H1 (cell line): Measurements from ENCODE around the gene PHLDA1. TPM values are rescaled to one million over a fixed set of nuclear protein-coding genes. Genes with fewer than 3 reads are reported as not detected.

Source experiments
- CTCF ChIA-PET: fragments of 300-600 bp; sonication (Branson Sonifier 250); formaldehyde crosslinking; loops from one replicate; lab custom pipeline; 2021; ENCODE audit not compliant: partially characterized antibody; lab: Charles Lee
- POLR2A ChIA-PET: fragments of 300-600 bp; sonication (Branson Sonifier 250); formaldehyde crosslinking; loops from one replicate; lab custom pipeline; 2021; ENCODE audit warnings: inconsistent platforms; ENCODE audit not compliant: partially characterized antibody; lab: Charles Lee
- DNase-seq, 2 experiments: peaks; one replicate each; pipeline versions ENCODE4 v3.0.0 to v3.0.0-alpha.2; 2010 to 2022; ENCODE audit warnings: low spot score in 2 of 2, low read depth in 1 of 2, mixed read lengths in 1 of 2
- FAIRE-seq: peaks from 2 replicates; lab custom pipeline; 2011; peaks lifted over from hg19 to GRCh38; lab: Jason Lieb, UNC
- H2AFZ ChIP-seq: 2 replicates; pipeline ENCODE4 v1.8.1; 2012; ENCODE audit warnings: low read length, inconsistent platforms
- H2AK5ac ChIP-seq: 2 replicates; pipeline ENCODE4 v1.6.1; 2013; ENCODE audit warnings: low read depth, low read length
- H2BK120ac ChIP-seq: replicated peaks from 2 replicates; pipeline ENCODE3; 2013; ENCODE audit warnings: low read depth, low read length, inconsistent platforms
- H2BK12ac ChIP-seq: 2 replicates; pipeline ENCODE4 v1.6.1; 2013; ENCODE audit warnings: low read depth, low read length
- H2BK15ac ChIP-seq: 2 replicates; pipeline ENCODE4 v1.6.1; 2013; ENCODE audit warnings: low read length
- H2BK20ac ChIP-seq: 2 replicates; pipeline ENCODE4 v1.6.1; 2013; ENCODE audit warnings: low read length
- H2BK5ac ChIP-seq: 2 replicates; pipeline ENCODE4 v1.6.1; 2013; ENCODE audit warnings: low read depth, low read length
- H3K14ac ChIP-seq: 2 replicates; pipeline ENCODE4 v1.6.1; 2013; ENCODE audit warnings: inconsistent platforms; ENCODE audit not compliant: insufficient read length
- H3K18ac ChIP-seq: 2 replicates; pipeline ENCODE4 v1.6.1; 2013; ENCODE audit warnings: low read length; ENCODE audit errors: extremely low read depth
- H3K23ac ChIP-seq: 2 replicates; pipeline ENCODE4 v1.6.1; 2013; ENCODE audit warnings: inconsistent platforms; ENCODE audit not compliant: insufficient read length
- H3K23me2 ChIP-seq: 2 replicates; pipeline ENCODE4 v1.6.1; 2013; ENCODE audit warnings: low read depth, low read length
- H3K27ac ChIP-seq: 2 replicates; pipeline ENCODE4 v1.6.1; 2011; ENCODE audit warnings: low read depth, low read length, inconsistent platforms
- H3K27me3 ChIP-seq, 4 experiments: replicated peaks in 1 of 4; 1 replicate in 1 of 4; 2 replicates in 3 of 4; pipeline versions ENCODE4 v1.6.1 to v1.8.1; 2011 to 2013; ENCODE audit warnings: low read length in 3 of 4, mild to moderate bottlenecking in 3 of 4, inconsistent platforms in 2 of 4, mixed read lengths in 2 of 4, moderate library complexity in 1 of 4; ENCODE audit not compliant: control insufficient read depth in 3 of 4, insufficient read depth in 3 of 4; ENCODE audit errors: extremely low read depth in 1 of 4
- H3K36me3 ChIP-seq, 4 experiments: 2 replicates each; pipeline versions ENCODE4 v1.6.1 to v1.8.1; 2011 to 2013; ENCODE audit warnings: mild to moderate bottlenecking in 4 of 4, low read length in 3 of 4, moderate library complexity in 2 of 4, control low read depth in 1 of 4, inconsistent platforms in 1 of 4; ENCODE audit not compliant: insufficient read depth in 4 of 4, control insufficient read depth in 2 of 4
- H3K4ac ChIP-seq: replicated peaks from 2 replicates; pipeline ENCODE3; 2013; ENCODE audit warnings: low read length, low read depth, mixed read lengths, inconsistent platforms; ENCODE audit not compliant: insufficient read length
- H3K4me1 ChIP-seq, 4 experiments: replicated peaks in 1 of 4; 1 replicate in 1 of 4; 2 replicates in 3 of 4; pipeline versions ENCODE4 v1.6.1 to v1.8.1; 2011 to 2013; ENCODE audit warnings: low read length in 3 of 4, inconsistent platforms in 2 of 4, mixed read lengths in 1 of 4; ENCODE audit not compliant: insufficient read depth in 4 of 4, control insufficient read depth in 3 of 4
- H3K4me2 ChIP-seq, 2 experiments: 2 replicates each; pipeline versions ENCODE4 v1.6.1 to v1.8.1; 2011 to 2013; ENCODE audit warnings: low read depth in 2 of 2, low read length in 2 of 2, control low read depth in 1 of 2, inconsistent platforms in 1 of 2, mild to moderate bottlenecking in 1 of 2; ENCODE audit not compliant: insufficient read depth in 1 of 2
- H3K4me3 ChIP-seq, 4 experiments: fragments of 200-600, 300-600 bp in 1 of 4; sonication (generic), shearing (Covaris generic), sonication (Bioruptor Twin) in 1 of 4; 2 replicates each; pipeline versions ENCODE4 v1.5.1 to v1.8.1; 2011 to 2016; ENCODE audit warnings: low read length in 4 of 4, low read depth in 3 of 4, control low read depth in 2 of 4, inconsistent platforms in 2 of 4, mild to moderate bottlenecking in 2 of 4, mixed read lengths in 1 of 4, moderate library complexity in 1 of 4; ENCODE audit not compliant: insufficient read depth in 2 of 4; ENCODE audit errors: extremely low read depth in 1 of 4
- H3K56ac ChIP-seq: replicated peaks from 2 replicates; pipeline ENCODE3; 2013; ENCODE audit warnings: low read depth, mild to moderate bottlenecking, mixed read lengths, low read length, inconsistent platforms; ENCODE audit not compliant: insufficient read length
- H3K79me1 ChIP-seq: 2 replicates; pipeline ENCODE4 v1.6.1; 2013; ENCODE audit warnings: low read depth, low read length, control low read depth
- H3K79me2 ChIP-seq, 2 experiments: 2 replicates each; pipeline versions ENCODE4 v1.6.1 to v1.8.1; 2012 to 2013; ENCODE audit warnings: low read length in 2 of 2, mild to moderate bottlenecking in 2 of 2, inconsistent platforms in 1 of 2; ENCODE audit not compliant: insufficient read depth in 2 of 2, control insufficient read depth in 1 of 2
- H3K9ac ChIP-seq, 4 experiments: replicated peaks in 1 of 4; 1 replicate in 1 of 4; 2 replicates in 3 of 4; pipeline versions ENCODE4 v1.6.1 to v1.8.1; 2011 to 2013; ENCODE audit warnings: low read depth in 3 of 4, low read length in 3 of 4, control low read depth in 2 of 4, mild to moderate bottlenecking in 2 of 4, moderate library complexity in 2 of 4, inconsistent platforms in 1 of 4; ENCODE audit errors: extremely low read depth in 1 of 4
- H3K9me3 ChIP-seq, 2 experiments: 2 replicates each; pipeline versions ENCODE4 v1.6.1 to v1.8.1; 2012 to 2013; ENCODE audit warnings: mild to moderate bottlenecking in 2 of 2, moderate library complexity in 2 of 2, control low read depth in 1 of 2, inconsistent platforms in 1 of 2, low read depth in 1 of 2, low read length in 1 of 2, mixed read lengths in 1 of 2; ENCODE audit not compliant: insufficient read depth in 2 of 2
- H4K20me1 ChIP-seq, 2 experiments: replicated peaks in 1 of 2; 2 replicates each; pipeline versions ENCODE3 to v1.8.1; 2011 to 2013; ENCODE audit warnings: inconsistent platforms in 2 of 2, low read length in 2 of 2, mild to moderate bottlenecking in 1 of 2; ENCODE audit not compliant: insufficient read depth in 2 of 2, control insufficient read depth in 1 of 2
- H4K5ac ChIP-seq: 2 replicates; pipeline ENCODE4 v1.6.1; 2013; ENCODE audit warnings: low read length, low read depth, mixed read lengths, inconsistent platforms; ENCODE audit not compliant: insufficient read length
- H4K8ac ChIP-seq: 2 replicates; pipeline ENCODE4 v1.8.0; 2013; ENCODE audit warnings: mild to moderate bottlenecking, moderate library complexity, low read length, inconsistent platforms; ENCODE audit not compliant: insufficient read depth; ENCODE audit errors: extremely low read depth
- H4K91ac ChIP-seq: replicated peaks from 2 replicates; pipeline ENCODE3; 2013; ENCODE audit warnings: low read length, mixed read lengths, inconsistent platforms; ENCODE audit not compliant: insufficient read length
- NRF1 ChIP-seq: IDR thresholded peaks from 2 replicates; pipeline ENCODE4 v1.6.1; 2011; ENCODE audit warnings: mild to moderate bottlenecking, low read depth, low read length, improper control_type of control experiment
- POLR2AphosphoS5 ChIP-seq: IDR thresholded peaks from 2 replicates; pipeline ENCODE4 v1.6.1; 2011; ENCODE audit warnings: low read depth, low read length
- RNF2 ChIP-seq: fragments of 200-900, 300-1000 bp; sonication (generic); IDR thresholded peaks from 2 replicates; pipeline ENCODE4 v1.7.1; 2016; ENCODE audit warnings: borderline replicate concordance, low read depth, mild to moderate bottlenecking, antibody characterized with exemption, low read length; ENCODE audit not compliant: poor library complexity, severe bottlenecking; ENCODE audit errors: missing control alignments
- WGBS, 2 experiments: shearing (Covaris generic) in 1 of 2; methylation state at CpG; one replicate each; pipeline versions ENCODE4 v1.1.6 to v1.1.7; 2013 to 2015; ENCODE audit warnings: low lambda C conversion rate in 2 of 2, mixed read lengths in 2 of 2, inconsistent platforms in 1 of 2, low coverage in 1 of 2, missing lambda C conversion rate in 1 of 2; ENCODE audit not compliant: insufficient replicate concordance in 2 of 2, insufficient coverage in 1 of 2, insufficient read length in 1 of 2; ENCODE audit errors: extremely low coverage in 1 of 2, missing lambda C conversion rate in 1 of 2; 5-methylcytosine and 5-hydroxymethylcytosine counted together
- polyA plus RNA-seq, 7 experiments: library from polyadenylated mRNA; depleted of rRNA in 3 of 7; stranded (reverse) in 5 of 7; unstranded in 2 of 7; fragments of >200 nt in 5 of 7; fragments of 200-250 nt in 2 of 7; gene quantifications; 1 replicate in 5 of 7; 2 replicates in 1 of 7; 4 replicates in 1 of 7; pipeline versions ENCODE4 v1.2.1 to v1.2.3, GENCODE V29; 2011 to 2013; ENCODE audit warnings: missing spikeins in 2 of 7, mixed read lengths in 2 of 7
- total RNA-seq: library from RNA; stranded (reverse); fragmentation: NEBNext Ultra II Directional; extraction: Animal tissue kit (Norgen Biotek cat#: 25700); gene quantifications from 2 replicates; pipeline ENCODE4 v1.2.1, GENCODE V29; 2021

Gene PHLDA1
- total and polyA plus RNA-seq, 2 of the 8 experiments (the other 6 are each of a cell fraction or from before 2014, with no cell fraction given) = 18.9 to 19.4 TPM

- H4K20me1 ChIP-seq = peaks cover 0 to 4% of the 10 kb centered on the region in 2 experiments
- H3K79me1 ChIP-seq = no peaks in the 10 kb centered on the region
- no peaks in the 10 kb centered on the region for H3K9me3 ChIP-seq
- H3K4ac ChIP-seq = no peak overlapping the region
- H2AFZ ChIP-seq = no peak overlapping the region
- H2BK15ac ChIP-seq = no peak overlapping the region
- no peak overlapping the region for H2BK5ac ChIP-seq
- H3K4me3 ChIP-seq = no peak overlapping the region
- CTCF ChIA-PET = interaction anchor here (0.9 to 4.8 kb wide), 13 partner anchors 9 to 511 kb away, joined by 3 to 36 read pairs (median 4); no protein-coding TSS in a partner anchor
- no peak overlapping the region for H3K27ac ChIP-seq
- no peak overlapping the region for H3K23ac ChIP-seq
- H2BK120ac ChIP-seq = no peak overlapping the region
- H3K27me3 ChIP-seq = no peaks in the 10 kb centered on the region
- peaks cover 2 to 4% (median 4%) of the 10 kb centered on the region in 4 experiments; a peak in 6 of 7 replicates for H3K4me1 ChIP-seq
- DNase-seq (no peak), FAIRE-seq (peak; percentile 7)
- H3K4me2 ChIP-seq = no peak overlapping the region
- WGBS, 2 experiments = 78% methylated on average over 2 of the region's 2 CpGs; no CpG with 5 or more reads in 1 of the 2 experiments
- no peak overlapping the region for H3K9ac ChIP-seq
- no peak overlapping the region for H4K91ac ChIP-seq
- H4K8ac ChIP-seq = no peak overlapping the region
- peaks cover 0 to 3% (median 0%) of the 10 kb centered on the region in 4 experiments; a peak in 1 of 8 replicates for H3K36me3 ChIP-seq
- no peak overlapping the region for H2BK20ac ChIP-seq
- no peaks in the 10 kb centered on the region for H3K79me2 ChIP-seq
- no peak overlapping the region for H3K14ac ChIP-seq
- H3K18ac ChIP-seq = no peak overlapping the region
- POLR2A ChIA-PET = interaction anchor here (0.6 to 5.6 kb wide), 4 partner anchors 7 to 1148 kb away, joined by 3 to 42 read pairs (median 4); partner anchors contain the start of gene PHLDA1
- H3K23me2 ChIP-seq = no peaks in the 10 kb centered on the region
- H3K56ac ChIP-seq = no peak overlapping the region
- no peak overlapping the region for H4K5ac ChIP-seq
- H2BK12ac ChIP-seq = no peak overlapping the region
- no peak for TF ChIP-seq NRF1
- no peak for TF ChIP-seq RNF2
- no peak for TF ChIP-seq POLR2AphosphoS5
- H2AK5ac ChIP-seq = no peak overlapping the region
These were observed 6.6 kb upstream of the PHLDA1 start for GRCh38 chr12:76038176-76038575.
